Ammon's horn (tissue), 1 donor: Measurements from ENCODE around the gene SLC22A9.
"Not testable (repeated sequence)": the region's sequence is repeated elsewhere in the genome, so short reads cannot be mapped to it uniquely, and the experiment has no call there.

Experiments used
- DNase-seq: peaks from one replicate; pipeline ENCODE4 v3.0.0-alpha.2; 2016; ENCODE audit warnings: low spot score

SLC22A9 gene

DNA sequence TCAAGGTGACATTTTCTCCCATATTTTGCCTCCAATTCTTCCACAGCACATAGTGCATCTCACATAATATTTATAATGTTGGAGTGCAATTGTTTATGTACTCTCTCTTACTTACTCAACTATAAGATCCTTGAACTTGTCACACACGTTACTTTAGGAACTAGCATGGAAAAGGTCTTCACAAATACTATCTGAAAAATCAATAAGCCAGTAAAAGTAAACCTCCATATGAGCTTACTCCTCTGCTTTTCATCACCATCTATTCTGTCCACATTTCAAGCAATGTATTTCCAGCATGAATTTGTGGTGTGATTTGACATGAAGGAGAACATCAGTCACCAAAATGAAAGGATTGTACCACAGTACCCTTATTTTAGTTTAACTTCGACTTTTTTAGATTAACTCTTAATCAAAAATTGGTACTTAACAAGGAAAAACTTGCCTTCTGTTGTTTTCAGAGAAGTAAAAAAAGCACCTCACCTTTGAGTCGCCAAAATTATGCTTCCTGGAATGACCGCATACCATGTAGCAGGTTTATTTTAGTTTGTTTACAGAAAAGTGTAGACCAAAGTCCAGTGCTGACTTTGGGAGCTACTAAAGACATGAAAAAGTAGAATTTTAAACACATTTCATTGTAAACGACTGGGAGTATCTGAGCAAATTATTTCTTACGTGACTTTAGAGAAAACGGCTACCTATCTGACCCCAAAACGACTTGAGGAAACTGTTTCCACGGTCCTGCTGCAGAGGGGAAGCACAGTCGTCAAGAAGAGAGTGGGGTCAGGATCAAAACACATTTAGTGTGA is at the start of gene SLC22A9:
TSS of gene SLC22A9 (plus strand) at position 621 of the 806 bp plus-strand sequence. CDS start 272 bp downstream, outside the sequence.
- no peak for DNase-seq

DNA sequence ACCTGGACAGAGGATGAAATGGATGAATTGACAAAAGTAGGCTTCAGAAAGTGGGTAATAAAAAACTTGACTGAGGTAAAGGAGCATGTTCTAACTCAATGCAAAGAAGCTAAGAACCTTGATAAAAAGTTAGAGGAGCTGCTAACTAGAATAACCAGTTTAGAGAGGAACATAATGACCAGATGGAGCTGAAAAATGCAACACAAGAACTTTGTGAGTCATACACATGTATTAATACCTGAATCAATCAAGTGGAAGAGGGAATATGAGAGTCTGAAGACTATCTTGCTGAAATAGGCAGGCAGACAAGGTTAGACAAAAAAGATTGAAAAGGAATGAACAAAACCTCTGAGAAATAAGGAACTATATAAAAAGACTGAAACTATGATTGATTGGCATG is 47.9 kb upstream of the SLC22A9 start:
- no peak for DNase-seq

GRCh38 chr11:63335089-63335488 is 34.5 kb upstream of the SLC22A9 start:
- DNase-seq = not testable (repeated sequence)

GRCh38 chr11:63337070-63337469 is 32.5 kb upstream of the SLC22A9 start:
- DNase-seq = no peak

DNA sequence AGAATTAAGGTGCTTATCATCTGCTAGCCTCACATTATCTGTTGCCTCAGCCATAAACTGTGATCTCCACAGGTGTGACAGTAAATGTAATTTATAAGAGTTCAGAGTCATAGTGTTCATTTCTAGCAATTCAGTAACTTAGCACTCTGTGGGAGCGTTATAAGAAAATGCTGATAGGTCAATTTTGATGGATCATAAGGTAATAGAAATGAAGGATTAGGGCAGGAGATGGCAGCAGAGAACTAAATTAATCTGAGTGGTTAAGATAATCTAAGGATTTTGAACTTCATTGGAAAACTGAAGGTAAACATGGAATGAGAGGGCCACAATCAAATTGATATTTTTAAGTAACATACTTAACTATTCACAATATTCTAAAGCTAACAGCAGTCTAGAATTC is 26.5 kb upstream of the SLC22A9 start:
- no peak for DNase-seq

GRCh38 chr11:63352144-63352543 is 17.4 kb upstream of the SLC22A9 start:
- DNase-seq = no peak

- DNase-seq = no peak
Measured at GRCh38 chr11:63362196-63362793, 7.3 kb upstream of the SLC22A9 start.

DNA sequence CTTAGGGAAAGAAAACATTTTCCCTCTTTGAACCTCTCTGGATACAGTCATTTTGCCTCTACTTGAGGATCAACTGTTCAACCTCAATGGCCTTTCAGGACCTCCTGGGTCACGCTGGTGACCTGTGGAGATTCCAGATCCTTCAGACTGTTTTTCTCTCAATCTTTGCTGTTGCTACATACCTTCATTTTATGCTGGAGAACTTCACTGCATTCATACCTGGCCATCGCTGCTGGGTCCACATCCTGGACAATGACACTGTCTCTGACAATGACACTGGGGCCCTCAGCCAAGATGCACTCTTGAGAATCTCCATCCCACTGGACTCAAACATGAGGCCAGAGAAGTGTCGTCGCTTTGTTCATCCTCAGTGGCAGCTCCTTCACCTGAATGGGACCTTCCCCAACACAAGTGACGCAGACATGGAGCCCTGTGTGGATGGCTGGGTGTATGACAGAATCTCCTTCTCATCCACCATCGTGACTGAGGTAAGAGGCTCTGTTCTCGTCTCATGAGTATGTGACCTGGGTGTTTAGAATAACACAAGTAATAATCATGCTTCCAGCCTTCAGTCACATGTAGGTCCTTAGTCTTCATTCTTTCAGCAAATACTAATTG is 495 bp downstream of the SLC22A9 start:
- no peak for DNase-seq

- no peak for DNase-seq
Measured at GRCh38 chr11:63371396-63371795, 1.8 kb downstream of the SLC22A9 start.

GRCh38 chr11:63375434-63375833 is 5.8 kb downstream of the SLC22A9 start:
- DNase-seq = peak; percentile 36

- DNase-seq = no peak
Measured at GRCh38 chr11:63380130-63380529, 10.5 kb downstream of the SLC22A9 start.

- DNase-seq = no peak
Measured at GRCh38 chr11:63395697-63396096, 26.1 kb downstream of the SLC22A9 start.

DNA sequence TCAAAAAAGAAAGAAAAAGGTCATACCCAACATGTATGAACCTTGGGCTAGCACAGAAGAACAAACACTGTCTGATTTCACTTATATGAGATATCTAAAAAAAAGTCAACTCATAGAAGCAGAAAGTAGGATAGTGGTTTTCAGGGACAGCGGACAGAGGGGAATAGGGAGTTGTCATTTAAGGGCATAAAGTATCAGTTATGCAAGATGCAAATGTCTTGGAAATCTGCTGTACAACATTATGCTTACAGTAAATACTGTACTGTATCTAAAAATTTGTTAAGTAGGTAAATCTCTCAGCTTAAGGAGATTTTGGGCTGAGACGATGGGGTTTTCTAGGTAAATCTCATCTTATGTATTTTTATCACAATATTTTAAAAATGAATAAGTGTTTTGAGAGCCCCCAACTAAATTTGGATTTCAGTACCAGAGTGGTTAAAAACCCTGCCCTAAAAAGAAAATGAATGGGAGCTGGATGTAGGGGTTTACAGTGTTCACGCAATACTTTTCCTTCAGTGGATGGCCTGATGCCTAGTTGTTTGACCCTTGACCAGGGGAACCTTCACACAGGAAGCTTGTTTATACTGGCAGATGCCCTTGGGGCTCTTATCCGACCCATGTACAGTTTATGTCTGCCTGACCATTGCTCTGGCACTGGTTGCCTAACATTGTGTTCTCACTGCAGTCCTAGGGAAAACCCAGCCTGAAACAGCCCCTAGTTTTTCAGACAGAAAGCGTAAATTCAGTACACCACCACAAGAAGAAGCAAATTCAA is 34.8 kb downstream of the SLC22A9 start:
- no peak for DNase-seq

- no peak for DNase-seq
Measured at GRCh38 chr11:63405114-63405513, 35.5 kb downstream of the SLC22A9 start.

- no peak for DNase-seq
Measured at GRCh38 chr11:63406458-63406857, 36.9 kb downstream of the SLC22A9 start.

GRCh38 chr11:63417174-63417852 is 47.7 kb downstream of the SLC22A9 start:
- DNase-seq = no peak

- no peak for DNase-seq
Measured at GRCh38 chr11:63427971-63428508, 58.5 kb downstream of the SLC22A9 start.

GRCh38 chr11:63430731-63431130 is 61.1 kb downstream of the SLC22A9 start:
- DNase-seq = not testable (repeated sequence)

GRCh38 chr11:63435351-63435750 is 65.8 kb downstream of the SLC22A9 start:
- not testable (repeated sequence) for DNase-seq

GRCh38 chr11:63435831-63436230 is 66.2 kb downstream of the SLC22A9 start:
- DNase-seq = not testable (repeated sequence)

GRCh38 chr11:63443714-63444113 is 74.1 kb downstream of the SLC22A9 start:
- DNase-seq = no peak
